GM21619 (cell line): ENCODE results near the gene CACNA2D1.
"Not testable (repeated sequence)": the region's sequence is repeated elsewhere in the genome, so short reads cannot be mapped to it uniquely, and the experiment has no call there.

Experiments used
- ATAC-seq: cut with Tn5 transposase; IDR thresholded peaks from one replicate; pipeline ENCODE4 v1.9.1; 2021; ENCODE audit not compliant: unreplicated experiment

The CACNA2D1 gene

DNA sequence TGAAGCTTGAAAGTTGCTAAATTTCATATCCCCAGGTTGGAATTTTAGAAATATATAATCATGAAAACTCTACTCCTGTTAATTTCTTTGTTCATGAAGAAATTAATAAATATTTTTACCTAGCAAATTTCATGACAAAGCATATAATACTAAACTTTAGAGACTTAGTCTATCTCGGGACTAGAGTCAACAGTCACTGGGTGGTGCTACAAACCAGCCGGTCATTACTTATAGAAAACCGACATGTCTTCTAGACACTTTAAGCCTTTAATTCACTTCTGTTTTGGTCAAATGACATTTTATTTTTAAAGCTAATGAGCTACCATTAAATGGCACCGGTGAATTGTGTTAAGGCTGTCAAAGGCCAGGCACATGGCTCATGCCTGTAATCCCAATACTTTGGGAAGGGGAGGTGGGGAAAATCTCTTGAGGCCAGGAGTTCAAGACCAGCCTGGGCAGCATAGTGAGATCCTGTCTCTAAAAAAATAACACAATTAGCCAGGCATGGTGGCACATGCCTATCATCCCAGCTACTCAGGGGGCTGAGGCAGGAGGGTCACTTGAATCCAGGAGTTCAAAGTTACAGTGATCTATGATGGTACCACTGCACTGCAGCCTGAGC, 270.1 kb downstream of the CACNA2D1 start:
- no peak for ATAC-seq

DNA sequence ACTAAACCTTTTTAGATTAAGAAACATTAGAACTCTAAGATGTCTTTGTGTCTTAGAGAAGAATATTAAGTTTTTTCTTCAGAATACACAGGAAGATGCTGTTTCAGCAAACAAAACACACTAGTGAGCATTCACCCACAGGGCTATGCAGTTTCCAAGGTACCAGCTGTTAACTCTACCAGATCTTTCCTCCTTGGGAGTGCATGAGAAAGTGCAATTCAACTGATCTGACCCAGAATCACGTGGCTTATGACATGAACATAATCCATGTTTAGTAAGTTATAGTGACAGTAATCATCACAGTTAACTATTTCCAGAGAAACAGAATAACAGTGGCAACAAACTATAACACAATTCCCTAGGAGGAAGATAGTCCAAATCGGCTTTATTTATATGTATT, 270.7 kb downstream of the CACNA2D1 start:
- no peak for ATAC-seq

DNA sequence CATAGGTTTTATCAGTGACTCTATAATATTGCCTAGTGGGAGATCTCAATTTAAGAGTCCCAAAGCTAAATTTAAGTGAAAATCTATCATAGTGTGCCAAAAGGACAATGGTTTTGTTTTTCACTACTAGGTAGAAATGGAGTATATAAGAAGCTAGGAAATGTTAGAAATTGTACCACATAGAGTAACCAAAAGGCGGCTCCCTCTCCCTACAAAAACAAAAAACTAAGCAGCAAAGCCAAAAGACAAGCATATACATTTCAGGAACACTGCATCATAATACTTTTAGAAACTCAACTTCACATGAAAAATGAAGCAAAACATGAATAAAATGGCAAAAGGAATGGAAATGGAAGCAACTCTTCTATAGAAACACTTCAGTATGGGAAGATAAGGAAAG, 271.6 kb downstream of the CACNA2D1 start:
- ATAC-seq, result no peak

DNA sequence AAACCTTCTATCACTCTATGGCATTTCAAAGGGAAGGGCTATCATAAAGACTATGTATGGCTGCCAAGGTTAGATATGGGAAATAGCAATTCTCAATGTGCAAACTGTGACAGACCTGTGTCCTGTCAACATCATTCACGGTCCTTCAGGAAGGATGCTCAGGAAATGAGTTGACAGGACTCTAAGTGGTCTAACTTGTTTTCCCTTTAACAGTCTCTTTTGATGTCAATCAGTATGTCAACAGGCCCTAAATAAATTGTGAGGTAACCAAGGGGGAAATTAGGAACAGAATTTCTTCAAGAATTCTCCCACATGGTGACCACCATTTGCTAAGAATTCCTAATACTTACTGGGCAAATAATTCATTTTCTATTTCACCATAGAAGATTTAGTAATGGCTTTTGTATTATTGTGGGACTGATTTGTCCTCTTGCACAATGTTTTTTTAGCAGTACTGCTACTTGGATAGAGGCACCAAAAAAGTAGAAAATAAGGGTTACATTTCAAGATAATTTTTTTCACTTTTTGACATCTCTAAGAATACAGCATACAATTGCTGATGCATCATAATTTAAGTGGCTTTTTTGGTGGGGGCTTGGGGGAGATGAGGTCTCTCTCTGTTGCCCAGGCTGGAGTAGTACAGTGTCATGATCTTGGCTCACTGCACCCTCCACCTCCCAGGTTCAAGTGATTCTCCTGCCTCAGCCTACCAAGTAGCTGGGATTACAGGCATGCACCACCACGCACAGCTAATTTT, 275.8 kb downstream of the CACNA2D1 start:
- no peak for ATAC-seq

DNA sequence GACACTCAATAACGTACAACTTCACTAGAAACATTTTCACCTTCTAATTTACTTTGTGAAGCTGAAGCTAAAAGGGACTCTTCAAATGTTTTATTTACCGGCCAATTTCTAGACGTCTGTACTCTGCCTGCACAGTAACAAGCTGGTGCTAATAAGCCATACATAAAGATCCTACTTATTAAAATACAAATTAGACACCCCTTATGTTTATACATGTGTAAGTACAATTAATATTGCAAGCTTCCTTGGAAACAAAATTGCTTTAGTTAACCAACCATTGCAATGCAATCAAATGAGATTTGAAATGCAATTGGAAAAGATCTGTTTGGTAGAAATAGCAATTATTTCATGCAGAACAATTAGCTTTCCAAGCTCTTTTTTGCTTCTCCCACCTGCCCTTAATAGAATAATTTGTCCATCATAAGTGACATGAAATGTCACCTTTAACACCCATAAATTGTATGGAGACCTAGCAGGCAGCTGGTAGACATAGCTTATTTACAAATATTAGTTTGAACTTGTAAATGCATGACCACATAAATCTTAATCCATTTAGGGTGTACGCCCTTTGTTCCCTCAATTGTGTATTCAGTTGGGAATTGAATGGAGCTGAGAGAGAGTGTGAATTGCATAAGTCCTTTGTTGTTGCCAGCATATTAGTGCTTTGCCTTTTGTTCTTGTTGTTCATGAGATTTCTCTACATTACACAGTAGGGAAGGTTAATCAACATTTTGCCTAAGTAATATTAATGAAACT, 277.1 kb downstream of the CACNA2D1 start:
- ATAC-seq, result no peak

DNA sequence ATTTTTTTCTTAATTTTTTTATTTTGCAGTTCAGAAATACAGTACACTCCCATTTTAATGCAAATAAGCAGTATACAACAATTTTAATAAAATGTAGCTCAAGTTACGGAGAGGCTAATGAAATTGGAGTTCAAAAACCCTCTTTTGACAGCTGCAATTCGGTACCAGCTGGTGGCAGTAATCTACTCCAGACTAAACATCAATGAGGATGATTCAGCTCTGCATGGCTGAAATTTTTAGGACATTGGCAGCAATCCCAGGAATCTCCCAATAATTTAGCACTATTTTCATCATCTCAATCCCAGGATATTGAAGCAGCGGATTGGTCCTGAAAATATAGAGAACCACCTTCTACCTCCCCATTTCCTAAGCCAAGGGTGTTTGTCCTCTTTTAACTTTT, 278.8 kb downstream of the CACNA2D1 start:
- no peak for ATAC-seq

DNA sequence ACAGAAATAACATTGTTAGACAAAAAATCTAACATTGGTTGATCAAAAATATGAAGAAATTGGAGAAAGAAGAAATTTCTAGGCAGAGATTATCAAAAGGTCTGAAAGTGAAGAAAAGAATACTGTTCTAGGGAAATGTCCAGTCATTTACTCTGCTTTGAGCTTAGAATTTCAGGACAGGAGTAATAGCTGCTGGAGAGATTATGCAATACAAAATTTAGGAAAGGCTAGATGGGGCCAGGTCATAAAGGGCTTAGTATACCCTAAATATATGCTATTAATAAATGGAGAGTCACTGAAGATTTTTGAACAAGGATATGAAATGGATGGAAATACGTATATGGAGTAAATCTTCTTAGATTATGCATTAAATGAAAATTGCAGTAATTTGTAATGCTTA, 279.2 kb downstream of the CACNA2D1 start:
- ATAC-seq, result no peak

DNA sequence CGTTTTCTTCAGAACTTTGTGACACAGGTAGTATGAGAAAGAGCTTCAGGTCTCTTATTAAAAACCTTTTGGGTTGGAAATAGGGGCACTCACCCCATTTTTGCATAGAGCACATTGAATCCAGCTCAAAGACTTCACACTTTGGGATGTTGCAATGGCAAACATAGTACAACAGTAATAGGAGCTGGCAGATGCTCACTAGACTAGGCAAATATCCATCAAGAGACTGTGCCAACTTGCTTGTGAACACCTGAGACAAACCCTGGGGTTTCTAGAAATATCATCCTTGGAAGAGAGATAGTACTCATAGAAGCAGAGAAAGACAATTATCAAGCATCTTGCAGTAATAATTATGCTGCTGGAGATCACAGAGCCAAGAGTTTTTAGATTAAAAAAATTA, 280.0 kb downstream of the CACNA2D1 start:
- ATAC-seq, result no peak

DNA sequence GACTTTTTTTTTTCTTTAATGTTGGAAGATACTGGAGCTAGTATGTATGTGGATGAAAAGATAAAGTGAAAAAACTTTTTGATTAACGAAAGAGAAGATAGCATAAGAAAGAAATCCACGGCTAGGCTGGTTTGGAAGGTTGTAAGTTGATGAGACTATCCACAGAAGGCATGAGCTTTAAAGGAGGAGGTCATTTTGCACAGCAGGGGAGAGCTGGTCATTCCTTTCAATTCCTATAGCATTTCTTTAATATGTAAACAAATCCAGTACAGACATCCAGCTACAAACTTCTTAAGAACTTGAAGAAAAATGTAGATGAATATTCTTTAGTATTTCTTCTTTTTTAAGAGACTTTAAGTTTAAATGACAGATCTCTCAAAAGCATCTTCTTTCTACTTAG, 281.3 kb downstream of the CACNA2D1 start:
- ATAC-seq, result no peak

DNA sequence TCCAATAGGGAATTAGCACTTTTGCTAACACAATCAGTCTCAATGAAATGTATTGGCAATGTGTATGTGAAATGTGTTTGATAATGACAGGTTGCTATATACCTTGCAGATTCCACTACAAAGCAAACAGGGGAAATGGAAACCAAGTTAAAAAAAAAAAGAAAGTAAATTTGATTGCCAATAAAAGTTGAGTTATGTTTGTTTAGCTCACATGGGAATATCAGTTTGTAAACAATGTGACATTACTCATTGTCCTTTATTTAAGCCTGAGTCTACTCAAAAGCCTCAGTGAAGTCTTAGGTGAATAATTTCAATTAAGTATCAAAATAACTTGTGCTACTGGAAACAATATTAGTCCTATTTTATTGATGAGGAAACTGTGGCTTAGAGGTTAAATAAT, 285.2 kb downstream of the CACNA2D1 start:
- ATAC-seq, result no peak

DNA sequence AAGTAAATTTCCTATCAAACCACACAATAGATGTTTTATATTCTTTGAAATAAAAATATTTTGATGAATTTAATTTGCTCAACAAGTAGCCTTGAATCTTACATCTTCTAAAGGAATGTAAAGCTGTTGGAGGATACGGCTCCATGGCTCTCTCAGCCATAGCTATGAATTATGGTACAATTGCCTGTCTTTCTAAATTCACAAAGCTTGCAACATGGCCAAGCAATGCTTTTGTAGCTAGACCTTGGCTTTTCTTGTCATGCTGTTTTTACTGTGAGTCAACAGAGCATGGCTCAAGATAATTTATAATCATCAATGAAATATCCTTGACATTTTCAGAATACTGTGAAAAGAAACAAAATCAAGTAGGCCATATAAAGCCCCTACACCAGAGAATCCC, 286.7 kb downstream of the CACNA2D1 start:
- ATAC-seq, result no peak

DNA sequence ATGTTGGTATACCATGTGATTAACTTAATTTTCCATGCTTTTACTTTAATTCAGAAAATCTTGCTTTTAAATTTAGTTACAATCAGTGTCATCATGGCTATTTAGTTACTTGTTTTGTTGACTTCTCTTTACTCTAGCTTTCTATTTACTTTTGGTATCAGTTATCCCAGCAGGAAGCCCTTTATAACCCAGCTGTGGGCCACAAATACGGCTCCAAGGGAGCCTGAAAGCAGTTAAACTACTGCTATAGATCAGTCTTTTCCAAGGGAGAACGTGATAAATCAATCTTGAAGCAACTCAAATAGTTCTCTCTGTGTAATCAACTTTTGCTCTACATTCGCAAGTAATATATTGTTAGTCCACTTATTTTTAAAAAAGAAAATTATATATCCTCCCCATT, 287.4 kb downstream of the CACNA2D1 start:
- ATAC-seq, result no peak

DNA sequence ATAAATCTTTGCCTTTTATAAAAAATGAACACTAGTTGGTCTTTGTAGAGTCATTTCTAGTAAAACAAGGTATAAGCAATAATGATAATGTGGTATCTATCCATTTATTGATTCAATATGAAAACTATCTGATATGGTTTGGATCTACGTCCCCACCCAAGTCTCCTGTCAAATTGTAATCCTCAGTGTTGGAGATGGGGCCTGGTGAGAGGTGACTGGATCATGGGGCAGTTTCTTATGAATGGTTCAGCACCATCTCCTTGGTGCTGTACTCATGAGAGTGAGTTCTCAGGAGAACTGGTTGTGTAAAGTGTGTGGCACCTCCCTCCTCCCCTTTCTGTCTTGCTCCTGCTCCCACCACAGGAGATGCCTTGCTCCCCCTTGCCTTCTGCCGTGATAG, 288.8 kb downstream of the CACNA2D1 start:
- no peak for ATAC-seq

DNA sequence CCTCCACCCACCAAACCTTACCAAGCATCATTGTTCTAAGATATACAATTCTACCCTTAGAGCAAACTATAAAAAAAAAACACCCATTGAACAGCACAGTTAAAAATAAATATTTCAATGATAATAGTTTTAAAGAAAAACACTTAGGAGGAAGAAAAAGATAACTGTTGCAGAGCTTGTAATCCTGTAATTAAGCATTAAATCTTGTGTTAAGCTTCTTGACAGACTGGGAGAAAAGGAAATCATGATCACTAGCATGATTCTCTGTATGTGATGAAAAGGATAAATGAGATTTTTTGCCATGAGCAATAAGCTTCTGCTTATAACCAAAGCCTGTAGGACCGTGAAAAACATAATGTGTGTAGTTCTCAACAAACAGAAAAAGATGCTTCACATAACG, 289.8 kb downstream of the CACNA2D1 start:
- no peak for ATAC-seq

DNA sequence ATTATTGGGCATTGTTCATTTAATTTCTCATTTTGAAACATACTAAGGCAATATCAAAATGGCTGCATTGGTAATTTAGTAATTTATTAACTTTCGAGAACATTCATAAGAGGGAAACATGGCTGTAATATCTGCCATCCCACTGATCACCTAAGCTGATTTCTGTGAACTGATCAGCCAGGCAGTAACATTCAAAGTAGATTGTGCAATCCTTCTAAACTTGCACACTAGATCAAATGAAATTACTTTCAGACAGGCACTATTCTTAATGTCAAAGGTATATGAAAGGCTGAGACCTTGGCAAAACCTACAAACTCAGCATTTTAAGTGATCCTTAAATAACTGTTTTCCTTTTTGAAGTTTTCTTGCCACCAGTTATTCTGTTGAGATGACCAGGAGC, 290.7 kb downstream of the CACNA2D1 start:
- ATAC-seq, result no peak

DNA sequence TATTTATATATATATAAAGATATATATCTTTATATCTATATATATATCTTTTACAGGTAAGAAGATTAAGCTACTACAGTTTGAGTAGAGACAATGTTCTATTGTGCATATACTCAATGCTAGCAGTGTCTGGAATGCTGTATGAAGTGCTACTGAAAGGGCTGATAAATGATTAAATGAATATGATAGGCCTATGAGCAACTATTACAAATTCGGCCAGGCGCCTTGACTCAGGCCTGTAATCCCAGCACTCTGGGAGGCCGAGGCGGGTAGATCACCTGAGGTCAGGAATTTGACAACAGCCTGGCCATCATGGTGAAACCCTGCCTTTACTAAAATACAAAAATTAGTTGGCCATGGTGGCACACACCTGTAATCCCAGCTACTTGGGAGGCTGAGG, 297.1 kb downstream of the CACNA2D1 start:
- no peak for ATAC-seq

DNA sequence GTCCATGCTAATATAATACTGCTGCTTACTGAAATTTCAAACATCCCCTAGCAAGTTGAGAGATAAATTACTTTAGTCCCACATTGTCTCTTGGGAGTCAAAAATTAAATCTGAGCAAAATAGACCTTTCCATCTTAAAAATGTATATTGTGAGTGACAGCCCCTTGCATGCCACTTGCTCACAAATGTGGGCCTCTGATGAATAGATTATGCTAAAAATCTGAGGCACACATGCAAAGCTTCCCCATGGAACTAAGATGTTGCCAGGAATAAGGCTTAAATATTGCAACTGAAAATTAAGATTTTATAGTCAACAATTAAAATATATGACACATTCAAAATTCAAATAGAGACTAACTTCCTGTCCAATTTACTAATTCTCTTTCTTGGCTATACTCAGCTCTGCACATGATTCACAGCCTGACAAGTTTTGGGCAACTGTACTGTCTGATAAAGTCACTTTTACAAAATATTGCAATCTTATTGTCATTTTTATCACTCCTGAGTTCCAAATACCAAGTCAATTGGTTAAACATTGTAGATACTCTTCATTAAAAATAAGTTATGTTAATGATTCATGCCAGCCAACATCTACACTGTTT, 301.2 kb downstream of the CACNA2D1 start:
- no peak for ATAC-seq

DNA sequence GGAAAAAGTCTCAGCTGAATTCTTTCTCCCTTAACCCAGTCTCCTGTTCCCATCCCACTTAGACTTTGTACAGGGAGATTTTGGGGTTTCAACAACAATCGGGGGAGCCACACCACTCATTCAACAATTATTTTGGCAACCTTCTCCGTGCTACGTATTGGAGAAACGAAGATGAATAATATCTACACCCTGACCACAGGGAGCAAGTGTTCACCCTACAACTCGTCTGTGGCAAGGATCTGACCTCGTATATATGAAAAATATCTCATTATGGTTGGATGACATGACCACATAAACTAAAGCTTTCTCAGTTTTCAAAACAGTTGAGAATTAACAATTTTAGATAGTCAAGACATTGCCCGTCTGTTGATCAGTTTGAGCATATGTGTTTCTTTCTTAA, 302.1 kb downstream of the CACNA2D1 start:
- ATAC-seq, result no peak

DNA sequence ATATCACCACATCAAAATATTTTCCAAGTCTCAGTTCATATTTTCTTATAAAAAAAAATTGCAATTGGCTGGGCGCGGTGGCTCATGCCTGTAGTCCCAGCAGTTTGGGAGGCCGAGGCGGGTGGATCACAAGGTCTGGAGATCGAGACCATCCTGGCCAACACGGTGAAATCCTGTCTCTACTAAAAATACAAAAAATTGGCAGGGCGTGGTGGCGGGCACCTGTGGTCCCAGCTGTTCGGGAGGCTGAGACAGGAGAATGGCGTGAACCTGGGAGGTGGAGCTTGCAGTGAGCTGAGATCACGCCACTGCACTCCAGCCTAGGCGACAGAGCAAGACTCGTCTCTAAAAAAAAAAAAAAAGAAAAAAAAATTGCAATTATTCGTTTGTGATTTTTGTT, 303.0 kb downstream of the CACNA2D1 start:
- ATAC-seq, result not testable (repeated sequence)

DNA sequence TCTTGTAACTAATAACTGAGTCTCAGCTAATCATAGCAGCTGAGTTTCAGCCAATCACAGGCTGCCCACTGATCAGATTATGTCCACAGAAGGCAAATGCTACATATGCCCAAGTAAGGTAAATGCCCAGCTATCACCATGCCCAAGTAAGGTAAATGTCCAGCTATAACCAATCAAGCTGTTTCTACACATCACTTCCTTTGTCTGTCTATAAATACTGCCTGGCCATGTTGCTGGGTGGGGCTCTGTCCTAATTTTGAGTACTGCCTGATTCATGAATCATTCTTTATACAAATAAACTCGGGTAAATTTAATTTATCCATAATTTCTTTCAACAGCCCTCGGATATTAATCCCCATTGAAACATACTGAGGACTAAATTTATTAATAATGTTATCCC, 312.4 kb downstream of the CACNA2D1 start:
- ATAC-seq, result no peak

DNA sequence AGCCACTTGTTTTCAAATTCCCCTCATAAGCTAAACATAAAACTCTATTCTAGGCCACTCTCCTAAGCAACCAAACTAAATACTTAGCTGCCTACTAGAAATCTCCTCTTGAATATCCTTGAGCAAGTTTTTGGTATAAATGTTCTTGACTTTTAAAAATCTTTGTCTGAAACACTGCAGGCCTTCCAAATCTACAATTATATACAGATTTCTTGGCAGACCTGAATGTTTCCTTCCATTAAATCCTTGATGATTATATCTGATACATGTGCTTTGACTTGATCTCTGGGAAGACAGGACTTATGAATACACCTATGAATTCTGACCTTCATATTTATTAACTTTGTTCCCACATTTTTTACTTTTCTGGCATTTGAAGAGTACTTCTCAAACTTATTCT, 314.5 kb downstream of the CACNA2D1 start:
- ATAC-seq, result no peak

DNA sequence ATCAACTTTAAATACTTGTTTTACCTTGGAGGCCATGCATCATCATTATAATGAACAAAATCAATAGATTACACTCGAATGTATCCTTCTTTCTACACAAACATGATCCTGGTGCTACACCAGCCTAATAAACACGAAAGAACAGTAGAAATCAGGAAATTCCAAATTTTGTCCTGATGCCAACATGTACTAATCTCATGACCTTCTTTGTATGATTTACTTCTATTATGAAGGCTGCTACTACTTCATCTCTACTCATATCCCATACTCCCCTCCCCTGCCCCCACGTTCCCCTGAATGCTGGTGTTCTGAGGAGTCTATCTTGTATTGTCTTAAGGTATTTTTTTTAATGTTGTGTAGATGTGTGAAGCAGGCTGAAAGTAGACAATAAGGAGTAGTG, 315.0 kb downstream of the CACNA2D1 start:
- no peak for ATAC-seq
